Measurements from ENCODE around the gene CEP192.

DNA sequence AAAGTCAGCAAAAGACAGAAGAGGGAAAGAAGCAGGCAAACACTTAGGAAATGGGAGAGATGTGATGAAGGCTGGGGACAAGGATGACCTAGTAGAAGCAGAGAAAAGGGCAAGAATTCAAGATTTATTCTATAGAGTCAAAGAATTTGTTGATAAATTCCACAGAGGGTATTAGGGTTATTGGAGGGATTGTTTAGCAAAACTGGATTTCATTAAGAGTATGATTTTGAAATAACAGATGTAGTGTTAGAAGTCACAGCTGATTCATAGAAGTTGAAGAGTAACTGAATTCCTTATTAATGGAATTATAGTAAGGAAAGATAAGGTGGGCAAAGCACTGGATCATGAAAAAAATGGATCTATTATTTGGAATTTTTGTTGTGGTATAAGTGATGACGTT is 48.6 kb downstream of the CEP192 start:
- TF ChIP-seq YY1 (IDR thresholded peaks at IDR 0.05; ENCODE audit: insufficient read depth, insufficient read length) (no peak), ZNF274 (IDR thresholded peaks at IDR 0.05; ENCODE audit: low read depth, low read length) (no peak)

Data from NT2/D1 (cell line).